ENCODE data around the gene CROCC2. TPM values are rescaled to one million over a fixed set of nuclear protein-coding genes. Genes with fewer than 3 reads are reported as not detected.

CROCC2 gene
- total RNA-seq, 3 donors from 2014 or later = 0.07 to 0.19 TPM; not detected in 1

DNA sequence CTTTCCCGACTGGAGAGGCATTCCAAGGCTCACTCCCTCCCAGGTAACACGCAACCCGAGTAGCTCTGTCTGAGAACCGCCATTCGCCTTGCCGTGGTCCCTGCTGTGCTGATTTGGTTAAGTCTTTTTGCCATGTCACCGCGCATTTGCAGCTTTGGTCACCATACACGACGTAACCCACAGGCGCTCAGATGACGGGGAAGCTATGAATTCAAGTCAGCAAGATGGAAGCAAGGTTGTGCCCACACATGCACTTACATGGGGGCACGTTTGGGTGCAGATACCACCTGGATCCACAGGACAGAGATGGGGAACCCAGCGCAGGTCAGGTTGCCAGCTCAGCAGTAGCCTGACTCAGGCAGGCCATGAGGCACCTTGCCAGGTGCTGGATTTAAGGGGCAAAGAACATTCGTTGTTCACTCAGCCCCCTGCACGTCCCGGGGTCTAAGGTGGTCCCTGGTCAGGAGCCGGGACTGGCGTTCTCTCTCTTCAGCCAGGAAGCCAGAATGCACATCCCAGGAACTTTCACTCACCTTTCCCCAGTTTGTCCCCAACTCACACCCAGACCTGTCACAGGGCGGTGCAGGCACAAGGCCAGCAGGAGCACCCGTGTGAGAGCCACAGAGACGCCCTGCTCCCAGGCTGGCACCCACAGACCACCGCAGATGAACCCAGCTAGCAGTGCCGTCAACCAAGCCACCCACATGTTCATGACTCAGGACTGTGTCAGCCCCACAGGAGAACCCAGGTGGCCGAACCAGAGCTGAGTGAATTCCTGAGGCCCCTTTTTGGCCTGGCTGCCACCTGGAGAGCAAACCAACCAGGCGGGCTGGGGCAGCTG is 112.1 kb downstream of the CROCC2 start:
- TF ChIP-seq, protein P1, sequence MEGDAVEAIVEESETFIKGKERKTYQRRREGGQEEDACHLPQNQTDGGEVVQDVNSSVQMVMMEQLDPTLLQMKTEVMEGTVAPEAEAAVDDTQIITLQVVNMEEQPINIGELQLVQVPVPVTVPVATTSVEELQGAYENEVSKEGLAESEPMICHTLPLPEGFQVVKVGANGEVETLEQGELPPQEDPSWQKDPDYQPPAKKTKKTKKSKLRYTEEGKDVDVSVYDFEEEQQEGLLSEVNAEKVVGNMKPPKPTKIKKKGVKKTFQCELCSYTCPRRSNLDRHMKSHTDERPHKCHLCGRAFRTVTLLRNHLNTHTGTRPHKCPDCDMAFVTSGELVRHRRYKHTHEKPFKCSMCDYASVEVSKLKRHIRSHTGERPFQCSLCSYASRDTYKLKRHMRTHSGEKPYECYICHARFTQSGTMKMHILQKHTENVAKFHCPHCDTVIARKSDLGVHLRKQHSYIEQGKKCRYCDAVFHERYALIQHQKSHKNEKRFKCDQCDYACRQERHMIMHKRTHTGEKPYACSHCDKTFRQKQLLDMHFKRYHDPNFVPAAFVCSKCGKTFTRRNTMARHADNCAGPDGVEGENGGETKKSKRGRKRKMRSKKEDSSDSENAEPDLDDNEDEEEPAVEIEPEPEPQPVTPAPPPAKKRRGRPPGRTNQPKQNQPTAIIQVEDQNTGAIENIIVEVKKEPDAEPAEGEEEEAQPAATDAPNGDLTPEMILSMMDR (IDR thresholded peaks at IDR 0.05) = no peak
- DNase-seq = no peak

DNA sequence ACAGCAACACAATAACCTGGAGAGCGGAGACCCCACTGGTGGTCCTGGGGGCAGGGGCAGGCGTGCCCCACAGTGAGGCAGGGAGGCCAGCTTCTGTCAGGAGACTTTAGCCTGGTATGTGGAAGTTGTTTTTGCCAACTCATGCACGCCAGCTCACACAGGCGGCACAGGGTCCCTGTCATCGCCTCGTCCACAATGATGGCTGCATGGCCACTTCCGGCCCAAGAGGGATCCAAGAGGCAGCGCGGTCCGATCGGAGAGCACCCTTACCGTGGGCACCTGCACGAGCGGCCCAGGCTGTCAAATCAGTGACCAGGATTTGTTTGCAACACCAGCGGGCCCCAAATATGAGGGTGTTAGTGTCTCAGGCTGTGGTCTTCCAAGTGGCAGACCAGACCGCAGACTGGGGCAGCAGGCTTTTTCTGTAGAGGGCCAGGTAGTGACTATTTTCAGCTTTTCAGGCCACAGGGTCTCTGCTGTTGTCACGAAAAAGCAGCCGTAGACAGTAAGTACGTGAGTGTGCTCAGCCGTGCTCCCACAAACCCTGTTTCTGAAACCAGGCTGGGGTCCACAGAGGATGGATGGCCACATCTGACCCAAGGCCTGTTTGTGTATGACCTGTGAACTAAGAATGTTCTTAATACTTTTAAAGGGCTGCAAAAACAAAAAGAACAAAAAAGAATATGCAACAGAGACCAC is 113.5 kb downstream of the CROCC2 start:
- intact Hi-C loops (cut with DNase I, micrococcal nuclease) = no loop called here
- no peak for ATAC-seq
- Histone ChIP-seq H3K4me1 (ENCODE audit: low read depth) (no peaks in the 10 kb centered on the region), H3K4me3 (no peak overlapping the region), H3K36me3 (ENCODE audit: low read depth) (no peaks in the 10 kb centered on the region), H3K9me3 (no peaks in the 10 kb centered on the region)
- no peak for DNase-seq
- TF ChIP-seq, protein P1 (IDR thresholded peaks at IDR 0.05) = no peak

More for the DNA sequence above, 112.1 kb downstream of the CROCC2 start:
- Histone ChIP-seq H3K4me3 (no peak overlapping the region), H3K4me1 (ENCODE audit: low read depth) (no peaks in the 10 kb centered on the region), H3K9me3 (no peaks in the 10 kb centered on the region), H3K36me3 (ENCODE audit: low read depth) (no peaks in the 10 kb centered on the region)
- intact Hi-C loops (cut with DNase I, micrococcal nuclease) = no loop called here
- no peak for ATAC-seq

- no peak for DNase-seq
- intact Hi-C loops (cut with DNase I, micrococcal nuclease) = no loop called here
- TF ChIP-seq, protein P1 (IDR thresholded peaks at IDR 0.05) = no peak
Measured at GRCh38 chr2:241020201-241020600, 114.1 kb downstream of the CROCC2 start.

GRCh38 chr2:241020629-241021190 is 114.6 kb downstream of the CROCC2 start:
- Histone ChIP-seq H3K4me1 (ENCODE audit: low read depth) (no peaks in the 10 kb centered on the region), H3K4me3 (no peak overlapping the region), H3K36me3 (ENCODE audit: low read depth) (no peaks in the 10 kb centered on the region), H3K9me3 (peaks cover 10% of the 10 kb centered on the region)
- ATAC-seq (no peak), DNase-seq (no peak)
- intact Hi-C loops (cut with DNase I, micrococcal nuclease) = no loop called here
- TF ChIP-seq, protein P1 (IDR thresholded peaks at IDR 0.05) = no peak

More at GRCh38 chr2:241020201-241020600, 114.1 kb downstream of the CROCC2 start:
- Histone ChIP-seq H3K9me3 (peaks cover 5% of the 10 kb centered on the region), H3K4me3 (no peak overlapping the region), H3K36me3 (ENCODE audit: low read depth) (no peaks in the 10 kb centered on the region), H3K4me1 (ENCODE audit: low read depth) (no peaks in the 10 kb centered on the region)
- ATAC-seq = no peak

- peaks cover 17% of the 10 kb centered on the region for H3K9me3 ChIP-seq
- no peak for ATAC-seq
- TF ChIP-seq, protein P1 (IDR thresholded peaks at IDR 0.05) = no peak
- no peak overlapping the region for H3K4me3 ChIP-seq
- H3K4me1 ChIP-seq (ENCODE audit: low read depth) = no peaks in the 10 kb centered on the region
- DNase-seq = no peak
- intact Hi-C loops (cut with DNase I, micrococcal nuclease) = no loop called here
- no peaks in the 10 kb centered on the region for H3K36me3 ChIP-seq (ENCODE audit: low read depth)
Measured at GRCh38 chr2:241025639-241026038, 119.5 kb downstream of the CROCC2 start.

All from mucosa of descending colon (tissue), 3 donors.